NCI-H226 (cell line): ENCODE measurements around the gene RPRD2.
"Not testable (repeated sequence)": the region's sequence is repeated elsewhere in the genome, so short reads cannot be mapped to it uniquely, and the experiment has no call there.

ENCODE experiments used
- DNase-seq: peaks from one replicate; pipeline ENCODE4 v3.0.0-alpha.2; 2015

RPRD2 gene

DNA sequence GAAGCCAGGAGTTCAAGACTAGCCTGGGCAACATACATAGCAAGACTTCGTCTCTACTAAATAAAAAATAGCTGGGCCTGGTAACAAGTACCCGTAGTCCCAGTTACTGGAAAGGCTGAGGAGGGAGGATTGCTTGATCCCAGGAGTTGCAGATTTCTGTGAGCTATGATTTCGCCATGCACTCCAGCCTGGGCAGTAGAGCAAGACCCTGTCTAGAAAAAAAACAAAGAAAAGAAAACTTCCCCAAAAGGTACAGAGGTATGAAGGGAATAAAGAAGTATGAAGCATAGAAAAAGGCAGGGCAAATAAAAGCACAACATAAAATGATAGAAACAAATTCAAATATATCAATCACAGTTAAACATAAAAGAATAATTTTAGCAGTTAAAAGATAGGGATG is 28.7 kb downstream of the RPRD2 start:
- no peak for DNase-seq

DNA sequence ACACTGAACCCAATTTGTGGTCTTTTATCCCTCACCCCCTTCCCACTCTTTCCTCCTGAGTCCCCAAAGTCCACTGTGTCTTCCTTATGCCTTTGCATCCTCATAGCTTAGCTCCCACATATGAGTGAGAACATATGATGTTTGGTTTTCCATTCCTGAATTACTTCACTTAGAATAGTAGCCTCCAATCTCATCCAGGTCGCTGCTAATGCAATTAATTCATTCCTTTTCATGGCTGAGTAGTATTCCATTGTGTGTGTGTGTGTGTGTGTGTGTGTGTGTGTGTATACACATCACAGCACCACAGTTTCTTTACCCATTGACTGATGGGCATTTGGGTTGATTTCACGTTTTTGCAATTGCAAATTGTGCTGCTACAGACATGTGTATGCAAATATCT is 31.2 kb downstream of the RPRD2 start:
- DNase-seq = not testable (repeated sequence)

DNA sequence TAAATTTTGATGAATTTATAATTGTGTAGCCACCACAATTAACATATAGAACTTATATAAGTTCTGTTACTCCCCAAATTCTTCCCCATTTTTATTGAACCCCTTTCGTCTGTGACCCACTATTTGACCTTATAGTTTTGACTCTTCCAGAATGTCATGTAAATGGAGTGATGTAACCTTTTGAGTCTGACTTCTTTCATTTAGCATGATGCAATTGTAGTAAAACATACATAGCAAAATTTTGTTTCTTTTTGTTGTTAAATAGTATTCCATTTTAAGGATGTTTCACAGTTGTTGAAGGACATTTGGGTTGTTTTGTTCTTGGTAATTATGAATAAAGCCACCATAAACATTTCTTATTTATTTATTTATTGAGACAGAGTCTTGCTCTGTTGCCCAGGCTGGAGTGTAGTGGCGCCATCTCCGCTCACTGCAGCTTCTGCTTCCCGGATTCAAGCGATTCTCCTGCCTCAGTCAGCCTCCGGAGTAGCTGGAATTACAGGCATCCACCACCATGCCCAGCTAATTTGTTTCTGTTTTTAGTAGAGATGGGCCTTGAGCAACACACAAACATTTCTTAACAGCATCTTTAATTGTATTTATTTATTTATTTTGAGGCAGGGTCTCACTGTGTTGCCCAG is 33.6 kb downstream of the RPRD2 start:
- DNase-seq = no peak

DNA sequence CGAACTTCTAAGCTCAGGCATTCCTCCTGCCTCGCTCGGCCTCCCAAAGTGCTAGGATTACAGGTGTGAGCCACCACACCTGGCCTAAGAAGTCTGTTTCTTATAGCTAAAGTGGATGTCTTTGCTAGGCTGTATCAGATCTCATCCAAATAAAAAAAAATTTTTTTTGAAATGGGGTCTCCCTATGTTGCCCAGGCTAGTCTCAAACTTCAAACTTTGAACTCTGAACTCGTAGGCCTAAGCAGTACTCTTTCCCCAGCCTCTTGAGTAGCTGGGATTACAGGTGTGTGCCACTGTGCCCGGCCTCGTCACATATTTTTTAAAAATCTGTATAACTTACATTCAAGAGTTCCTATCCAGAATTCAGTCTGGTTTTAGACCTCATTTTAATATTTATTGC is 40.5 kb downstream of the RPRD2 start:
- no peak for DNase-seq

DNA sequence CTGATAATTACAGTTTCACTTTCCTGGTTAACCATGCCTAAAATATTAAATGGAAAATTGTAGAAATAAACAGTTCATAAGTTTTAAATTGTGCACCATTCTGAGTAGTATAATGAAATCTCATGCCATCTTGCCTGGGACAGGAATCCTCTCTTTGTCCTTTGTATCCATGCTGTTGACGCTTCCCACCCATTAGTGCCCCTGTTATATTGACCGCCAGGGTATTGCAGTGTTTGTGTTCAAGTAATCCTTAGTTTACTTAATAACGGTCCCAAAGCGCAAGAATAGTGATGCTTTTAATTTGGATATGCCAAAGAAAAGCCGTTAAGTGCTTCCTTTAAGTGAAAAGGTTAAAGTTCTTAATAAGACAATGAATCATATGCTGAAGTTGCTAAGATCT is 41.7 kb downstream of the RPRD2 start:
- no peak for DNase-seq

DNA sequence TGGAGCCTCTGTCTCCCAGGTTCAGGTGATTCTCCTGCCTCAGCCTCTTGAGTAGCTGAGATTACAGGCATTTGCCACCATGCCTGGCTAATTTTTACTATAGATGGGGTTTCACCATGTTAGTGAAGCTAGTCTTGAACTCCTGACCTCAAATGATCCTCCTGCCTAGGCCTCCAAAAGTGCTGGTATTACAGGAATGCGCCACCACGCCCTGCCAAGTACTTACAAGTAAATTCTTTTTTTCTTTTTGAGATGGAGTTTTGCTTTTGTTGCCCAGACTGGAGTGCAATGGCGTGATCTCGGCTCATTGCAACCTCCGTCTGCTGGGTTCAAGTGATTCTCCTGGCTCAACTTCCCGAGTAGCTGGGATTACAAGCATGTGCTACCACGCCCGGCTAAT is 42.5 kb downstream of the RPRD2 start:
- peak; percentile 53 for DNase-seq

DNA sequence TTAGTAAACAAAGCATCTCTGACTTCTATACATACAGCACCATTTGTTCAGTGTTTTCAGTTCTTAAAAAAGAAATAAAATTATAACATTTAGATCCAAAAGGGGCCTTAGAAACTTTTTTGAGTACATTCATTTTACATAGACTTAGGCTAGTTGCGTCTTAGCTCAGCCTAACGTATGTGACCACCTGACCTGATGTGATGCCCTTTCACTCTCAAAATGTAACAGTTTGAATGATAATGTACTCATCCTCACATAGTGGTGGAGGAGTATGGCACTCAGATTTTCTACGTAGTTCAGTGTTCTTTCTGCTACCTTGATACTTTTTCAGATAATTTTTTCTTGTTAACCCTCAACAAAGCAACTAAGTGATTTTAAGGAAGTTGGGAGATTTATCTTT is 43.4 kb downstream of the RPRD2 start:
- no peak for DNase-seq

DNA sequence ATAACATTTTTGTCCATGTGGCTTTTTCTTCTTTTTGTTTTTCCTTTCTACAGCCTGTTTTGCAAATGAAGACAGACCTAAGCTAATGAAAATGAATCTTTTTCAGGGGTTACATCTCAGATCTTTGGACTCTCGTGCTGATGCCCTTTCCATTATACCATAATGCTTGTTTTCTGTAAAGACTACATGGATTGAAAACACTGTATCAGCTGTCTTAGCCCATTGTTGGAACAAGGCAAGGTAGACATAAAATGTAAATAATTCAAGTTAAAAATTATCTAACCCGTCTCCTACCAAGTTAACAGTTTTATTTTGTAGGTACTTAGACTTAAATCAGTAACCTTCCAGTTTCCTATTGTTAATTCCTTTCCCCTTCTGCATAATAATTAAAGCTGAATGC is 44.9 kb downstream of the RPRD2 start:
- DNase-seq = no peak

DNA sequence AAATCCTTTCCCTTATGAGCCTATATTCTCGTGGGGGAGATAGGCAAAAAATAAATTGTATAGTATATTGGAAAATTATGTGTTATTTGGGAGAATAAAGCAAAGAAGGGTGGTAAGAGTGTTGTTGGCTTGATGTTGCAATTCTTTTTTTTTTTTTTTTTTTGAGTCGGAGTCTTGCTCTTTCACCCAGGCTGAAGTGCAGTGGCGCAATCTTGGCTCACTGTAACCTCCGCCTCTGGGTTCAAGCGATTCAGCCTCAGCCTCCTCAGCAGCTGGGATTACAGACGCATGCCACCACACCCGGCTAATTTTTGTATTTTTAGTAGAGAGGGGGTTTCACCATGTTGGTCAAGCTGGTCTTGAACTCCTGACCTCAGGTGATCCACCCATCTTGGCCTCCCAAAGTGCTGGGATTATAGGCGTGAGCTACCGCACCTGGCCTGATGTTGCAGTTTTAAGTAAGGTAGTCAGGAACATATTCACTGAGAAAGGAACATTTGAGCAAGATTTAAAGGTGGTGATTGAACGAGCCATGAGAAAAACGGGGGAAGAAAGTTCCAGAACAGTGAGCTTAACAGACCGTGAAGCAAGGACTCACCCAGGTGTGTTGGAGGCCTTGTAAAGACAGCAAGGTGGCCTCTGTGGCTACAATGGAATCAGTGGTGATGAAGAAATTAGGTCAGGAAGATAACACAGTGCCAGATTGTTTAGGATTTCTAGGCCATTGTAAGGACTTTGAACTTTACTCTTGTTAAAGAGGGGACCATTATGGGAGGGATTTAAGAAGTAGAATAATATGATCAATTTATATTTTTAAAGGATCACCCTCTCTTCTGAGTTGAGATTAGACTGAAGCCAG is 45.8 kb downstream of the RPRD2 start:
- no peak for DNase-seq

DNA sequence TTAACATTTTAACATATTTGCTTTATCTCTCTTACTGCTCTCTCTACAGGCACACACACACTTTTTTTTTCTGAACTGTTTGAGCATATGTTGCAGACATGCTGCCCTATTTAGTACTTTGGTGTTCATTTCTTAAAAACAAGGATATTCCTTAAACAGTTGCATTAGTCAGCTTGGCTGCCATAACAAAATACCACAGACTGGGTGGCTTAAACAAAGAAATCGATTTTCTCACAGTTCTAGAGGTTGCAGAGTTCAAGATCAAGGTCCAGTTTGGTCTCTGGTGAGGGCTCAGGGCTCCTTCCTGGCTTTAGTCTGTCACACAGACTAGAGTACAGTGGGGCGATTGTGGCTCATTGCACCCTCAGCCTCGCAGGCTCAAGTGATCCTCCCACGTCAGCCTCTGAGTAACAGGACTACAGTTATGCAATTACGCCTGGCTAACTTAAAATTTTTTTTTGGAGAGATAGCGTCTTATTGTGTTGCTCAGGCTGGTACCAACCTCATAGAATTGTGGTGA is 46.7 kb downstream of the RPRD2 start:
- peak; percentile 89 for DNase-seq

DNA sequence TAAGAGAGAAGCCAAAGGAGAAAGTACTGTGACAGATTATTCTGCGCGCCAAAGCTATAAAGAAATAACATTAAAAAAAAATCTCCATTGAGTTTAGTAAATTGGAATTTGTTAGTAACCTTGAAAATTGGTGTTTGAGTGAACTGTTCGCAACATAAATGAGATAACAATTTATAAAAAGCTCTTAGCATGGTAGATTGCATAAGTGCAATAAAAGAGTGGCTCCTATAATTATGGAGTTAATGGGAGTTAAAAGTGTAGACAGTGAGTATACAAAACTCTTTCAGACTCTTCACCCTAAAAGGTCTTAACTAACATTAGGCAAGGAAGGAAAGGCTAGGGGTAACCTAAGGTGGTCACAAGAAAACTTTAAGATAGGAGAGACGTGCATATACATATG is 50.6 kb downstream of the RPRD2 start:
- no peak for DNase-seq

DNA sequence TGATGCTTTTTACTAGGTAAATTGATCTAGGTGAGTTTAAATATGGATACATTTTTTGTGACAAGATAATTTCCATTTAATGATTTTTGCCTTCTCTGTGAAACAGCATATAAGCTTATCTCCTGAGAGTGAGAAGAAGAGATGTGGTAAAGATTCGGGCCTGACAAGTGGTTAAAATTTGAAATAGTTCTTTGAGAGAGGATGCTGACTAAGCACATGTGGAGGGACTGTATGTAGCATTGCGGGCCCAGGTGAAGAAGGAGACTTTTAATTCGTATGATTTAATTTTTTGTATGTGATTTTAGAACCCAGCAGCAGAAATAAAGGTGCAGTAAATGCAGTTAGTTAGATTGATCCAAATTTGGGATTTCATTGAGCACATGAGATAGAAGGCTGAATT is 51.9 kb downstream of the RPRD2 start:
- no peak for DNase-seq

DNA sequence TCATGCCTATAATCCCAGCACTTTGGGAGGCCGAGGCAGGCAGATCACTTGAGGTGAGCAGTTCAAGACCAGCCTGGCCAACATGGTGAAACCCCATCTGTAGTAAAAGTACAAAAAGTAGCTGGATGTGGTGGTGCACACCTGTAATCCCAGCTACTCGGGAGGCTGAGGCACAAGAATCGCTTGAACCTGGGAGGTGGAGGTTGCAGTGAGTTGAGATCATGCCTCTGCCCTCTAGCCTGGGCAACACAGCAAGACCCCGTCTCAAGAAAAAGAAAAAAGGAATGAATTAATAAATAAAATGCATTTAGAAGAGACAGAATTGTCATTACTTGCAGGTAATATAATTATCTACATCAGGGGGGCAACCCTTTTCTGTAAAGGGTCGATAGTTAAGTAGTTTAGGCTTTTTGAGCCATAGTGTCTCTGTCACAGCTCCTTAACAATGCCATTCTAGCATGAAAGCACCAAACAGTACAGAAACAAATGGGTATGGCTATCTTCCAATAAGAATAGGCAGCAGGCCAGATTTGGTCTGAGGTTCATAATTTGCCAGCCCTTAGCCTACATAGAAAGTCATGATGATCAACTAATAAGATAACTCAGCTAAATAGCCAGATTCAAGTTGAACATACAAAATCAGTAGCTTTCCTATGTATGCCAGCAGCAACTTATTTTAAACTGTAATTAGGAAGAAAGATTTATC is 56.8 kb downstream of the RPRD2 start:
- DNase-seq = peak; percentile 6

DNA sequence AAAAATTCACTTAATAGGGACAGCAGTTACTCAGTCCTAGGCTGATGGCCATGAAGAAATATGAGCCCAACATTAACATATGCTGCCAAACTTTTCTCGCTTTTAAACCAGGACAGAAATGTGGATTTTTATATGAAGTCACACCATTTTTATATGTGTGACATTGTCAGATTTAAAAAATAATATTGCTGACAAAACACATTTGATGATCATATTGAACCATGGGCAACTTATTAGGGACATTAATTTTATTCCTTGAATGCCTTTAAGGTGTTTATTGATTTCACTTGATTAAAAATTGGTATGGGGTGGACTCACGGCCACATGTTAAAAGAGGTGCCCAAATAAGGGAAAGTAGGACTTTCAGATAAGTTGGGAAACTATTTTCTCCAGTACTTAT is 58.6 kb downstream of the RPRD2 start:
- no peak for DNase-seq

DNA sequence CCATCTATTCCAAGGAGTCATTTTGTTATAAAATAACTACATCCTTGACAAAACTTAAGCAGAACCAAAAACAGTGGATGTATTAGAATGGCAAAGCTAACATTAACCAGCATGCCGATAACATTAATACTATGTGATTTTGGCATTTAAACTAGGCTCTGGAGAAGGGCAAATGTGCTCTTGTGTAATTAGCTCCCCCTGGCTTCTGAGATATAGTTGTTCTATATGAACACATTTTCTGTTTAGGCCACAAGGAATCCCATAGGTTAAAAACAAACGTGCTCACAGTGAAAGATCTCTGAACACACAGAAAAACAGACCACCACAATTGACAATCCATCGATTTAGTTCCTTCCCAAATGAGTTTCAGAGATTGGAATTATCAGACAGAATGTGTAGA is 65.9 kb downstream of the RPRD2 start:
- no peak for DNase-seq

DNA sequence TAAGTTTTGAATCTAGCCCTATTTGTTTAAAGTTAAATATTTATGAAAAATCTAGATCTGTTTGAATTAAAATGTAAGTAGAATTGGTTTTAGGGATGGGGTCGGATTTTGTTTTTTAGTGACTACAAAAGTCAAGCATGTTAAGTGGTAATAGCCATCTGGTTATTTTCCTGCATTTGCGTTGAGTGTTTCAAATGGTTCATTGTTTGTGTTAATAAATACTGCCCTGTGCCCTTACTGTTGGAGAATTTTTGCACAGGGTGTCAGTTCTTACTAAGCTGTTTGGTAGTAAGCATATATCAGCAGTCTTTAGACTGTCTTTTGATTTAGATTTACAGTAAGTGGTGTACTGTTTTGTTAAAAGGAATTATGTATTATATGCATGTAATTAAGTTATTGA is 77.2 kb downstream of the RPRD2 start:
- no peak for DNase-seq

DNA sequence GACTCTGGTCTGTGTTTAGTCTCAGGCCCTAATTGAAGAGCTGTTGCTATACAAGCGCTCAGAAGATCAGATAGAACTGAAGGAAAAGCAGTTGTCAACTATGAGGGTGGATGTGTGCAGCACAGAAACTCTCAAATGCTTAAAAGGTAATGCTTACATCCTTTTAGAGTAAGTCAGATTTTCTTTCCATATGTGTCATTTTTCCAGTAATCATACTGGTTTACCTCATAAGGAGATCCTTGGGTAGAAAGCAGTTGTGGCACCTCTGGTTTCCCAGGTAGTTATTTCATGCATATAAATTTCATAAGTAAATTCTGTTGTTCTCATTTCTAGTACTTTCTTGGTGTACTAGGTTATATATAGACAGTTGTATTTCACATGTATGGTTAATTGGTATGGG is 80.3 kb downstream of the RPRD2 start:
- no peak for DNase-seq

DNA sequence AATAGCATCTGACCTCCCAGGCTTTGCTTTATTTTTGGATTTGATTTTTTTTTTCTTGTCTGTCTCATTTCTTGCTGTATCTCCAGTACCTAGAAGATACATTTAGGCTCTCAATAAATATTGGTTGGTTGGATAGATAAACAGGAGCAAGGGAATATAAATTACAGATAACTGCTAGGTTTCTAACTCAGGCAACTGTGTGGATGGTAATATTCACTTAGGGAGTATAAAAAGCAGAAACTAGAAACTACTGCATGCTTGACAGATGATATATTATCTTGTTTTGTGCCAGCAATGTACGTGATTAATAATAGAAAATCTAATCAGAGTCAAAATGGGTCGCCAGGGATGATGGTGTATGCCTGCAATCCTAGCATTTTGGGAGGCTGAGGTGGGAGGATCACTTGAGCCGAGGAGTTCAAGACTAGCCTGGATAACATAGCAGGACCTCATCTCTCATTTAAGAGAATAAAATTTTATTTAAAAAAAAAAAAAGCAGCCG is 92.2 kb downstream of the RPRD2 start:
- DNase-seq = no peak

DNA sequence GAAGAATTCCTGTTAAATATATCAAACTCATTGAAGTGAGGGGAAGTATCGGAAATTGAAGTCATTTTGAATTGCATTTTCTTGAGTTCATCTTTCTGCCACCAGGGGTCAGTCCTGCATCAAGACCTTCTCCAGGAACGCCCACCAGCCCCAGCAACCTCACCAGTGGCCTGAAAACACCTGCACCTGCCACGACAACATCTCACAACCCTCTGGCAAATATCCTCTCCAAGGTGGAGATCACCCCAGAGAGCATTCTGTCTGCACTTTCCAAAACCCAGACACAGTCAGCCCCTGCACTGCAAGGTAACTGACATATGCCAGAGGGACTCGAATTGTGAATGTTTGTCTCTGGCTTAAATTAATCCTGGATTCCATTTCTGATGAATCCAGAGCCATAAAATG is 100.5 kb downstream of the RPRD2 start:
- peak; percentile 10 for DNase-seq

DNA sequence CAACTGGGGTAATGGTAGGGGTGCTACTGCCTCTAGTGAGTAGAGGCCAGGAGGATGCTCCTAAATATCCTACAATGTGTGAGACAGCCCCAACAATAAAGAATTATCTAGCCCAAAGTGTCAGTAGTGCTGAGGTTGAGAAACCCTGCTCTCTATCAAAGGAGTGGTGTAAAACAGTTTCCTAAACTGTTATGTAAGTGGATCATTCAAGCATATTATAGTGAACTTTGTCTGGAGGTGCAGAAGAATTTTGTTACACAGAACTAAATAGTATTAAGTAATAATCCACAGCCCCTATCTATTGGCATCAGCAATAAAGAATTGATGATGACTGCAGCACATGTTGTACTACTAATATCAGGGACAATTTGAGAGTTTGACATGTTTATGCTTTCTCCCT is 103.0 kb downstream of the RPRD2 start:
- DNase-seq = no peak

DNA sequence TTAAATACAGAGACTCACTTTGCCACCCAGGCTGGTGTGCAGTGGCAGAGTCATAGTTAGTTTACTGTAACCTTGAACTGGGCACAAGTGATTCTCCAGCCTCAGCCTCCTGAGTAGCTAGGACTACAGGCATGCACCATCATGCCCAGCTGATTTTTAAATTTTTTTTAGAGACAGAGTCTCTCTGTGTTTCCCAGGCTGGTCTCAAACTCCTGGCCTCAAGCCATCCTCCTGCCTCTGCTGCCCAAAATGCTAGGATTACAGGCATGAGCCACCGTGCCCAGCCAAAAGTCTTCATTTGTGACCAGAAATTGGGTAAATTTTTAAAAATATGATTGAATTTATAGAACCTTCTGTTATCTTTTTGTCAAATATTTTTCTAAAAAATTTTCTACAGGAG is 105.3 kb downstream of the RPRD2 start:
- no peak for DNase-seq

DNA sequence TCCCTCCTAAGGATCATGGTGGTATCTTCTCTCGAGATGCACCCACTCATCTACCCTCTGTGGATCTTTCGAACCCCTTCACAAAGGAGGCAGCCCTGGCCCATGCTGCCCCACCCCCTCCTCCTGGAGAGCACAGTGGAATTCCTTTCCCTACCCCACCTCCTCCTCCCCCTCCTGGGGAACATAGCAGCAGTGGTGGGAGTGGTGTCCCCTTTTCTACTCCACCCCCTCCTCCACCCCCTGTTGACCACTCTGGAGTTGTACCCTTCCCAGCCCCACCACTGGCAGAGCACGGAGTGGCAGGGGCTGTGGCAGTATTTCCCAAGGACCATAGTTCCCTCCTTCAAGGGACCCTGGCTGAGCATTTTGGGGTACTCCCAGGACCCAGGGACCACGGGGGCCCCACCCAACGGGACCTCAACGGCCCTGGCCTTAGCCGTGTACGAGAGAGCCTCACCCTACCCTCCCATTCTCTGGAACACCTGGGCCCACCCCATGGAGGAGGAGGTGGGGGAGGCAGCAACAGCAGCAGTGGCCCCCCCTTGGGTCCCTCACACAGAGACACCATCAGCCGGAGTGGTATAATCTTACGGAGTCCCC is 108.8 kb downstream of the RPRD2 start:
- DNase-seq = no peak

DNA sequence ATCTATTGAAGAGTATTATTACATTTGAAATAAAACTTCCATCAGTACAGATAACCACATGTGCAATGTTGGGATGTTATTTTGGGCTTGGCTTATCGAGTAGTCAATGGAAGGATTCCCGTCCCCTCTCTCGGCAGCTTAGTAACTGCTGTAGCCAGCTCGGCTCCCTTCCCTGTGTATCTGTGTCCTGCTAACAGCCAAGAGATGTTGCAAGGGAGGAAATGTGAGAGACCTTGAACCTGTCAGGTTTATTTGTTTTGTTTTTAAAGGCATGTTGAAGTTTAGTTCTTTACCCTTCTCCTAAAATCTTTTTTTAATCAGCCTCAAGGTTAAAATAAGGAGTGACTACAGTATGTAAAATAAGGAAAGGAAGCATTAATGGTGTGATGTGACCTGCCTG is 109.7 kb downstream of the RPRD2 start:
- no peak for DNase-seq
